ENCODE data around the gene RAB36. TPM values are rescaled to one million over a fixed set of nuclear protein-coding genes. Genes with fewer than 3 reads are reported as not detected.

The RAB36 gene
- total and polyA plus RNA-seq, 2 donors (not counting 1 experiment from before 2014, with no cell fraction given): 1.1 to 3.3 TPM

DNA sequence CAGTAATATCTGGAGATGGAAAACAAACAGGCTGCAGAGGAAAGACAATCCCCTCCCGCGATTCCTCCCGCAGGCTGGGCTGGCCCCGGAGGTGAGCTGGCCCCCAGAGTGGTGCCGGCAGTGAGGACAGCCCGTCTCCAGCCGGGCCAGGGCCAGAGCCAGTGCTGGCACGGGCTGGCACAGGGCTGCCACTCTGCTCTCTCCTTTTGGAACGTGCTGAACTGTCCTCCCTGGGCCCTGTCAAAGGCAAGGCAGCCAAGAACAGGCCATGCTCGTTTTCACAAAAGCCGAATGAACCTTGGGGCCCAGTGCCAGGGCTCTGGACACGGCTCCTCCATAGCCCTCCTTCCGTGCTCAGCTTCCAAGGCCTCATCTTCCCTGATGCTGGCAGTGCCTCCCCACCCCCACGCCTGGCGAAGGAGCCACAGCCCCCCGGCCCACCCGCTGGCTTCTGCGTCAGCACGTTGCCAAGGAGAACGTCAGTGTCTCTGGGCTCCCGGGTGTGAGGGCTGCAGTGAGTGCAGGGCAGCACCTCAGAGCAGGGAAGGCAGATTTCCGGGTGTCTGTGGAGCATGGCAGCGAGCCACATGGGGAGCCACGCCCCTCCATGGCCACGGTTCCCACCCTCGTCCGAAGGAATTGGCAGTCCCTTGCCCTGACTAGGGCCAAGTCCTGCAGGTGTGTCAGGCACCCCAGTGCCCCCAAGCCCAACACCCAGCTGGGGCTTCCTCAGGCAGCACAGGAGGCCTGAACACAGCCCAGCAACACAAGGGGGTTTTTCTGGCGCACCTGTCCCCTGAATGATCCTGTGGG is 46.4 kb upstream of the RAB36 start:
- H3K4me3 Mint-ChIP-seq: no peak overlapping the region
- ATAC-seq (ENCODE audit: low read depth): no peak
- Histone ChIP-seq H3K27me3 (replicated peaks in 1 of 4; ENCODE audit: control extremely low read depth in 1 of 4, control insufficient read depth in 3 of 4, insufficient read depth in 4 of 4, low read length in 3 of 4) (no peaks in the 10 kb centered on the region), H3K9me3 (ENCODE audit: control extremely low read depth in 1 of 3, control insufficient read depth in 2 of 3, insufficient read depth in 1 of 3, low read length in 2 of 3) (no peaks in the 10 kb centered on the region), H3K9ac (ENCODE audit: low read length) (no peak overlapping the region), H4K20me1 (ENCODE audit: control insufficient read depth, insufficient read depth, low read length, poor library complexity, severe bottlenecking) (no peaks in the 10 kb centered on the region), H3K4me2 (replicated peaks; ENCODE audit: low read depth, low read length, poor library complexity, severe bottlenecking) (no peak overlapping the region), H3K79me2 (ENCODE audit: control insufficient read depth, insufficient read depth, low read length) (no peaks in the 10 kb centered on the region), H2AFZ (ENCODE audit: insufficient read depth, low read depth, low read length, poor library complexity, severe bottlenecking) (no peak overlapping the region), H3K27ac (ENCODE audit: low read length in 2 of 2) (no peak overlapping the region), H3K4me3 (ENCODE audit: control extremely low read depth in 1 of 5, extremely low read depth in 1 of 5, insufficient read depth in 1 of 5, low read depth in 2 of 5, low read length in 4 of 5) (no peak overlapping the region), H3K36me3 (replicated peaks in 1 of 2; ENCODE audit: control extremely low read depth in 1 of 2, control insufficient read depth in 1 of 2, extremely low read depth in 1 of 2, insufficient read depth in 2 of 2, low read length in 1 of 2) (peaks cover 0 to 4% of the 10 kb centered on the region in 2 experiments), H3K4me1 (ENCODE audit: control insufficient read depth in 2 of 2, insufficient read depth in 2 of 2, low read length in 2 of 2) (no peaks in the 10 kb centered on the region)
- intact Hi-C loops (cut with micrococcal nuclease): no loop called here
- CTCF ChIA-PET: interaction anchor here (1.2 kb wide), 1 partner anchor 329 kb away, joined by 3 read pairs; no protein-coding TSS in a partner anchor
- H3K27me3 Mint-ChIP-seq: no peaks in the 10 kb centered on the region
- no peaks in the 10 kb centered on the region for H3K9me3 Mint-ChIP-seq (ENCODE audit: insufficient read depth)
- POLR2A ChIA-PET: no interaction called here
- no peak overlapping the region for H3K27ac Mint-ChIP-seq
- DNase-seq: no peak
- TF ChIP-seq, protein P1, sequence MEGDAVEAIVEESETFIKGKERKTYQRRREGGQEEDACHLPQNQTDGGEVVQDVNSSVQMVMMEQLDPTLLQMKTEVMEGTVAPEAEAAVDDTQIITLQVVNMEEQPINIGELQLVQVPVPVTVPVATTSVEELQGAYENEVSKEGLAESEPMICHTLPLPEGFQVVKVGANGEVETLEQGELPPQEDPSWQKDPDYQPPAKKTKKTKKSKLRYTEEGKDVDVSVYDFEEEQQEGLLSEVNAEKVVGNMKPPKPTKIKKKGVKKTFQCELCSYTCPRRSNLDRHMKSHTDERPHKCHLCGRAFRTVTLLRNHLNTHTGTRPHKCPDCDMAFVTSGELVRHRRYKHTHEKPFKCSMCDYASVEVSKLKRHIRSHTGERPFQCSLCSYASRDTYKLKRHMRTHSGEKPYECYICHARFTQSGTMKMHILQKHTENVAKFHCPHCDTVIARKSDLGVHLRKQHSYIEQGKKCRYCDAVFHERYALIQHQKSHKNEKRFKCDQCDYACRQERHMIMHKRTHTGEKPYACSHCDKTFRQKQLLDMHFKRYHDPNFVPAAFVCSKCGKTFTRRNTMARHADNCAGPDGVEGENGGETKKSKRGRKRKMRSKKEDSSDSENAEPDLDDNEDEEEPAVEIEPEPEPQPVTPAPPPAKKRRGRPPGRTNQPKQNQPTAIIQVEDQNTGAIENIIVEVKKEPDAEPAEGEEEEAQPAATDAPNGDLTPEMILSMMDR (IDR thresholded peaks at IDR 0.05): no peak
- TF ChIP-seq EZH2 (IDR thresholded peaks at IDR 0.05; ENCODE audit: borderline replicate concordance, insufficient read depth, low read depth, low read length, poor library complexity, severe bottlenecking): no peak
- WGBS (ENCODE audit: insufficient coverage): 92% methylated on average over 28 of the region's 28 CpGs
- H3K4me1 Mint-ChIP-seq: no peaks in the 10 kb centered on the region

DNA sequence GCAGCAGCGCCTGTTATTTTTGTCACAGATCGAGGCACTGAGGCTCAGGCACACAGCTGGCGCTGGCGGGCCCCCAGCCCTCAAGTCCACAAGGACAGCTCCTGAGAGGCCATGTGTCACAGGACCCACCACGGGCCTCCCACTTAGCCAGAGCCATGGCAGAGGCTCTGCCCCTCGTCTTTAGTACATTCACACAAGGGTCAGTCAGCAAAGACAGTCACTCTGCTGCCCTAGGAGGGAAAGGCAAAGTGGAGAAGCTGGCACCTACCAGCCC is 45.8 kb upstream of the RAB36 start:
- Histone ChIP-seq H3K4me1 (ENCODE audit: control insufficient read depth in 2 of 2, insufficient read depth in 2 of 2, low read length in 2 of 2) (no peaks in the 10 kb centered on the region), H4K20me1 (ENCODE audit: control insufficient read depth, insufficient read depth, low read length, poor library complexity, severe bottlenecking) (no peaks in the 10 kb centered on the region), H3K36me3 (replicated peaks in 1 of 2; ENCODE audit: control extremely low read depth in 1 of 2, control insufficient read depth in 1 of 2, extremely low read depth in 1 of 2, insufficient read depth in 2 of 2, low read length in 1 of 2) (peaks cover 0 to 4% of the 10 kb centered on the region in 2 experiments), H3K9me3 (ENCODE audit: control extremely low read depth in 1 of 3, control insufficient read depth in 2 of 3, insufficient read depth in 1 of 3, low read length in 2 of 3) (no peaks in the 10 kb centered on the region), H2AFZ (ENCODE audit: insufficient read depth, low read depth, low read length, poor library complexity, severe bottlenecking) (no peak overlapping the region), H3K27me3 (replicated peaks in 1 of 4; ENCODE audit: control extremely low read depth in 1 of 4, control insufficient read depth in 3 of 4, insufficient read depth in 4 of 4, low read length in 3 of 4) (no peaks in the 10 kb centered on the region), H3K4me3 (ENCODE audit: control extremely low read depth in 1 of 5, extremely low read depth in 1 of 5, insufficient read depth in 1 of 5, low read depth in 2 of 5, low read length in 4 of 5) (no peak overlapping the region), H3K27ac (ENCODE audit: low read length in 2 of 2) (no peak overlapping the region), H3K79me2 (ENCODE audit: control insufficient read depth, insufficient read depth, low read length) (no peaks in the 10 kb centered on the region), H3K4me2 (replicated peaks; ENCODE audit: low read depth, low read length, poor library complexity, severe bottlenecking) (no peak overlapping the region), H3K9ac (ENCODE audit: low read length) (no peak overlapping the region)
- TF ChIP-seq, protein P1 (IDR thresholded peaks at IDR 0.05): no peak
- TF ChIP-seq EZH2 (IDR thresholded peaks at IDR 0.05; ENCODE audit: borderline replicate concordance, insufficient read depth, low read depth, low read length, poor library complexity, severe bottlenecking): no peak
- no peak for DNase-seq
- intact Hi-C loops (cut with micrococcal nuclease): no loop called here
- POLR2A ChIA-PET: no interaction called here
- Mint-ChIP-seq H3K27me3 (no peaks in the 10 kb centered on the region), H3K4me3 (no peak overlapping the region), H3K27ac (no peak overlapping the region), H3K4me1 (no peaks in the 10 kb centered on the region), H3K9me3 (ENCODE audit: insufficient read depth) (no peaks in the 10 kb centered on the region)
- no peak for ATAC-seq (ENCODE audit: low read depth)
- WGBS (ENCODE audit: insufficient coverage): 85% methylated on average over 6 of the region's 6 CpGs
- CTCF ChIA-PET: interaction anchor here (1.2 kb wide), 1 partner anchor 329 kb away, joined by 3 read pairs; no protein-coding TSS in a partner anchor

Measured in B cell (primary cell).